K562 (cell line): Measurements from ENCODE around the gene IGSF21. TPM values are rescaled to one million over a fixed set of nuclear protein-coding genes. Genes with fewer than 3 reads are reported as not detected.

Source experiments
- ATAC-seq: fragments of 200-7000 bp; cut with Tn5 transposase; 3 replicates; pipeline ENCODE4 v1.9.1; 2020; ENCODE audit warnings: moderate library complexity
- BruUV-seq: library from RNA; stranded (reverse); fragments of 400-500 nt; replicated peaks from 2 replicates; lab custom pipeline; 2021; lab: Mats Ljungman, UMichigan
- CTCF ChIA-PET: fragments of 300-600 bp; formaldehyde crosslinking; extraction: SDS; loops from one replicate; lab custom pipeline; 2021; ENCODE audit warnings: low intra/inter-chr PET ratio; lab: Yijun Ruan, JAX
- POLR2A ChIA-PET: fragments of 300-600, 350-650 bp; sonication (Branson Sonifier 250); formaldehyde crosslinking; extraction: SDS; loops from one replicate; lab custom pipeline; 2021; ENCODE audit warnings: antibody characterized with exemption, inconsistent platforms; lab: Yijun Ruan, JAX
- DNase-seq, 4 experiments: peaks; one replicate each; pipeline versions ENCODE4 v3.0.0 to v3.0.0-alpha.2; 2011 to 2018; ENCODE audit warnings: low spot score in 3 of 4, mixed read lengths in 3 of 4; ENCODE audit errors: extremely low read depth in 1 of 4
- FAIRE-seq: peaks from 2 replicates; lab custom pipeline; 2011; peaks lifted over from hg19 to GRCh38; lab: Jason Lieb, UNC
- H2AFZ ChIP-seq: 2 replicates; pipeline ENCODE4 v1.6.0; 2011; ENCODE audit warnings: low read depth, low read length, control low read depth, inconsistent platforms
- H3K27ac ChIP-seq: fragments of 200-600 bp; 3 replicates; pipeline ENCODE4 v1.8.0; 2011; ENCODE audit warnings: low read depth, mild to moderate bottlenecking, control low read depth, inconsistent platforms, low read length, moderate library complexity, mixed read lengths; ENCODE audit errors: extremely low read depth
- H3K27me3 ChIP-seq, 2 experiments: fragments of 300-600 bp in 1 of 2; 2 replicates in 1 of 2; 3 replicates in 1 of 2; pipeline versions ENCODE4 v1.6.0 to v1.8.0; 2011; ENCODE audit warnings: inconsistent platforms in 2 of 2, low read length in 2 of 2, mild to moderate bottlenecking in 1 of 2, mixed read lengths in 1 of 2, moderate library complexity in 1 of 2; ENCODE audit not compliant: control insufficient read depth in 2 of 2, insufficient read depth in 2 of 2
- H3K36me3 ChIP-seq: fragments of 300-600 bp; 3 replicates; pipeline ENCODE4 v1.8.0; 2011; ENCODE audit warnings: mild to moderate bottlenecking, low read length, inconsistent platforms; ENCODE audit not compliant: control insufficient read depth, insufficient read depth
- H3K4me1 ChIP-seq, 2 experiments: fragments of 200-600 bp in 1 of 2; replicated peaks in 1 of 2; 2 replicates in 1 of 2; 3 replicates in 1 of 2; pipeline versions ENCODE4 v1.5.1 to v1.8.0; 2011; ENCODE audit warnings: inconsistent platforms in 2 of 2, low read length in 2 of 2, mild to moderate bottlenecking in 1 of 2, mixed read lengths in 1 of 2, moderate library complexity in 1 of 2; ENCODE audit not compliant: control insufficient read depth in 2 of 2, insufficient read depth in 2 of 2
- H3K4me2 ChIP-seq: 2 replicates; pipeline ENCODE4 v1.6.1; 2011; ENCODE audit warnings: low read length, control low read depth, inconsistent platforms, mixed read lengths; ENCODE audit not compliant: insufficient read depth
- H3K4me3 ChIP-seq: fragments of 200-600 bp; sonication (generic), shearing (Covaris generic); 2 replicates; pipeline ENCODE4 v1.5.1; 2016; ENCODE audit warnings: control low read depth, inconsistent platforms
- H3K79me2 ChIP-seq: fragments of 200-600 bp; 3 replicates; pipeline ENCODE4 v1.8.0; 2011; ENCODE audit warnings: low read length, inconsistent platforms; ENCODE audit not compliant: control insufficient read depth, insufficient read depth
- H3K9ac ChIP-seq, 2 experiments: 2 replicates each; pipeline versions ENCODE4 v1.6.0 to v1.6.1; 2011; ENCODE audit warnings: low read depth in 2 of 2, low read length in 2 of 2, control low read depth in 1 of 2, inconsistent platforms in 1 of 2, mild to moderate bottlenecking in 1 of 2, mixed read lengths in 1 of 2; ENCODE audit not compliant: insufficient read depth in 1 of 2
- H3K9me1 ChIP-seq: one replicate; pipeline ENCODE4 v1.6.0; 2011; ENCODE audit warnings: inconsistent platforms, mild to moderate bottlenecking, low read length, moderate library complexity; ENCODE audit not compliant: control insufficient read depth, insufficient read depth
- H3K9me3 ChIP-seq: replicated peaks from 2 replicates; pipeline ENCODE4 v1.5.1; 2011; ENCODE audit warnings: low read depth, low read length, inconsistent platforms; ENCODE audit not compliant: control insufficient read depth, insufficient read depth
- H4K20me1 ChIP-seq: replicated peaks from 2 replicates; pipeline ENCODE4 v1.6.1; 2011; ENCODE audit warnings: low read length, inconsistent platforms, mixed read lengths; ENCODE audit not compliant: control insufficient read depth, insufficient read depth
- ARID1B ChIP-seq: fragments of 450-650 bp; IDR thresholded peaks from 2 replicates; pipeline ENCODE4 v1.6.1; 2016; ENCODE audit warnings: antibody characterized with exemption, mild to moderate bottlenecking, inconsistent platforms
- C11orf30 ChIP-seq: fragments of 450-650 bp; IDR thresholded peaks from 2 replicates; pipeline ENCODE4 v1.6.1; 2016; ENCODE audit warnings: low read depth, mild to moderate bottlenecking
- CBFB ChIP-seq: sonication (generic); formaldehyde crosslinking; IDR thresholded peaks from 2 replicates; pipeline ENCODE4 v1.4.0; 2020; ENCODE audit warnings: mild to moderate bottlenecking, missing genetic modification reagents
- DACH1 ChIP-seq: fragments of 450-650 bp; IDR thresholded peaks from 2 replicates; pipeline ENCODE4 v1.6.1; 2018; ENCODE audit not compliant: partially characterized antibody
- HNRNPUL1 ChIP-seq: fragments of 200-400 bp; formaldehyde crosslinking; IDR thresholded peaks from 2 replicates; pipeline ENCODE4 v1.6.1; 2017; ENCODE audit warnings: low read length
- KLF6 ChIP-seq: fragments of 250-450 bp; sonication (Bioruptor Pico); IDR thresholded peaks from 2 replicates; pipeline ENCODE4 v1.4.0; 2020; ENCODE audit warnings: mild to moderate bottlenecking, moderate library complexity, borderline replicate concordance
- MBD2 ChIP-seq: sonication (generic); IDR thresholded peaks from 2 replicates; pipeline ENCODE4 v1.6.1; 2016; ENCODE audit warnings: low read depth, borderline replicate concordance
- NCOR1 ChIP-seq: fragments of 450-650 bp; IDR thresholded peaks from 2 replicates; pipeline ENCODE4 v1.6.1; 2016; ENCODE audit warnings: mild to moderate bottlenecking, moderate library complexity
- NR2C1 ChIP-seq, 2 experiments: fragments of 450-650 bp; IDR thresholded peaks; 2 replicates each; pipeline ENCODE4 v1.6.1; 2017; ENCODE audit warnings: mild to moderate bottlenecking in 2 of 2, antibody characterized with exemption in 1 of 2, inconsistent platforms in 1 of 2, missing compliant biosample characterization in 1 of 2, missing genetic modification characterization in 1 of 2
- SETDB1 ChIP-seq: IDR thresholded peaks from one replicate; pipeline ENCODE4 v1.6.1; 2012; ENCODE audit warnings: low read length, control low read depth, inconsistent platforms
- SMAD1 ChIP-seq: fragments of 150-350 bp; IDR thresholded peaks from 2 replicates; pipeline ENCODE4 v1.6.1; 2014; ENCODE audit warnings: low read length, low read depth; ENCODE audit not compliant: partially characterized antibody
- SMAD4 ChIP-seq: fragments of 250-450 bp; sonication (Bioruptor Pico); conservative IDR thresholded peaks from 2 replicates; pipeline ENCODE4 v1.8.0; 2021; ENCODE audit warnings: inconsistent platforms, mild to moderate bottlenecking, moderate library complexity
- SOX6 ChIP-seq: fragments of 450-650 bp; IDR thresholded peaks from 2 replicates; pipeline ENCODE4 v1.6.1; 2014; ENCODE audit warnings: mild to moderate bottlenecking
- ZBTB8A ChIP-seq: fragments of 450-650 bp; IDR thresholded peaks from 2 replicates; pipeline ENCODE4 v1.6.1; 2018; ENCODE audit warnings: mild to moderate bottlenecking, moderate library complexity; ENCODE audit not compliant: partially characterized antibody
- ZNF431 ChIP-seq: sonication (generic); formaldehyde crosslinking; IDR thresholded peaks from 2 replicates; pipeline ENCODE4 v1.8.0; 2022; ENCODE audit warnings: mild to moderate bottlenecking, missing genetic modification reagents
- ZNF551 ChIP-seq: fragments of 250-450 bp; sonication (Bioruptor Pico); IDR thresholded peaks from 2 replicates; pipeline ENCODE4 v1.5.0; 2021; ENCODE audit warnings: mild to moderate bottlenecking, moderate library complexity
- WGBS: fragments of 100-300 bp; shearing (Covaris generic); methylation state at CpG from one replicate; pipeline ENCODE4 v1.1.6; 2016; ENCODE audit warnings: low coverage, mixed read lengths; ENCODE audit not compliant: insufficient coverage; ENCODE audit errors: missing lambda C conversion rate; 5-methylcytosine and 5-hydroxymethylcytosine counted together
- in situ Hi-C: fragments of 300-500 bp; cut with MboI; formaldehyde crosslinking; loops from 4 replicates; pipeline ENCODE4 v1.15.0; 2018; ENCODE audit warnings: inconsistent platforms, mixed read lengths
- intact Hi-C: fragments of 100-400 bp; cut with micrococcal nuclease; formaldehyde crosslinking; loops from 2 replicates; pipeline ENCODE4 v1.14.2; 2022
- polyA plus RNA-seq, 8 experiments: library from polyadenylated mRNA; depleted of rRNA in 4 of 8; stranded (reverse) in 5 of 8; unstranded in 3 of 8; fragments of >200 nt; fragmentation: Nextera tagmentation in 2 of 8; fragmentation: Illumina TruSeq in 1 of 8; extraction: Ambion mirVana in 2 of 8; extraction: Trizol in 1 of 8; gene quantifications; 2 replicates each; pipeline versions ENCODE4 v1.2.1 to v1.2.3, GENCODE V29; 2011 to 2014; ENCODE audit warnings: inconsistent platforms in 1 of 8, missing spikeins in 1 of 8
- total RNA-seq, 7 experiments: library from RNA; depleted of rRNA in 6 of 7; stranded (reverse); fragments of >200 nt in 6 of 7; fragmentation: Illumina TruSeq in 2 of 7; extraction: Trizol in 2 of 7; gene quantifications; 2 replicates each; pipeline versions ENCODE4 v1.2.1 to v1.2.3, GENCODE V29; 2011 to 2021; ENCODE audit warnings: low replicate concordance in 1 of 7
- TF ChIP-seq, protein P1 (sequence below): sonication (generic); formaldehyde crosslinking; IDR thresholded peaks from 2 replicates; pipeline ENCODE4 v1.8.0; 2022; ENCODE audit warnings: mild to moderate bottlenecking, missing genetic modification reagents
- TF ChIP-seq, protein P2 (sequence below): fragments of 250-450 bp; sonication (Bioruptor Pico); IDR thresholded peaks from 2 replicates; pipeline ENCODE4 v1.8.0; 2022; ENCODE audit warnings: inconsistent platforms, mild to moderate bottlenecking, moderate library complexity, borderline replicate concordance
- TF ChIP-seq, protein P3 (sequence below): sonication (generic); IDR thresholded peaks from 2 replicates; pipeline ENCODE4 v1.6.1; 2016

Gene IGSF21
- total and polyA plus RNA-seq, 9 of the 15 experiments (the other 6 are each of a cell fraction or from before 2014, with no cell fraction given): not detected

DNA sequence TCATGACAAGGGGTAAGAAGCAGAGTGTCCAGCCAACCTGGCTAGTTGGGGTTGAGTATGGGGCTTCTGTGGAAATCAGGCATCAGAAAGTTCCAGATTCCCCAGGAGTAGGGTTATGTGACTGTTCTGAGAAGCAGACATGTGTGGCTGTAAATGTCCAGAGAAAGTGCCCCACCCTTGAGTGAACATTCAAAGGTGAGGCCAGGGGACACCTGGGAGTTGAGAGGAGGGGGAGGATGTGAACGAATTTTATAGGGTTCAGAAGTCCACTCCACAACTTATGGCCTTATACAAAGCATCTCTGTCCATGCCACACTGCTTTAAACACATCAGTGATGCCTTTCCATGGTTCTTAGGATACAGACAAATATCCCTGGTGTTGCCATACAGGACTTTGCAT, 133.3 kb downstream of the IGSF21 start (continued):
- TF ChIP-seq, protein P1, sequence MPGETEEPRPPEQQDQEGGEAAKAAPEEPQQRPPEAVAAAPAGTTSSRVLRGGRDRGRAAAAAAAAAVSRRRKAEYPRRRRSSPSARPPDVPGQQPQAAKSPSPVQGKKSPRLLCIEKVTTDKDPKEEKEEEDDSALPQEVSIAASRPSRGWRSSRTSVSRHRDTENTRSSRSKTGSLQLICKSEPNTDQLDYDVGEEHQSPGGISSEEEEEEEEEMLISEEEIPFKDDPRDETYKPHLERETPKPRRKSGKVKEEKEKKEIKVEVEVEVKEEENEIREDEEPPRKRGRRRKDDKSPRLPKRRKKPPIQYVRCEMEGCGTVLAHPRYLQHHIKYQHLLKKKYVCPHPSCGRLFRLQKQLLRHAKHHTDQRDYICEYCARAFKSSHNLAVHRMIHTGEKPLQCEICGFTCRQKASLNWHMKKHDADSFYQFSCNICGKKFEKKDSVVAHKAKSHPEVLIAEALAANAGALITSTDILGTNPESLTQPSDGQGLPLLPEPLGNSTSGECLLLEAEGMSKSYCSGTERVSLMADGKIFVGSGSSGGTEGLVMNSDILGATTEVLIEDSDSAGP (CRISPR knock-in tag): no peak
- TF ChIP-seq ZNF551 (CRISPR knock-in tag) (no peak), SMAD1 (no peak), NCOR1 (no peak), SOX6 (no peak)
- TF ChIP-seq, protein P2, sequence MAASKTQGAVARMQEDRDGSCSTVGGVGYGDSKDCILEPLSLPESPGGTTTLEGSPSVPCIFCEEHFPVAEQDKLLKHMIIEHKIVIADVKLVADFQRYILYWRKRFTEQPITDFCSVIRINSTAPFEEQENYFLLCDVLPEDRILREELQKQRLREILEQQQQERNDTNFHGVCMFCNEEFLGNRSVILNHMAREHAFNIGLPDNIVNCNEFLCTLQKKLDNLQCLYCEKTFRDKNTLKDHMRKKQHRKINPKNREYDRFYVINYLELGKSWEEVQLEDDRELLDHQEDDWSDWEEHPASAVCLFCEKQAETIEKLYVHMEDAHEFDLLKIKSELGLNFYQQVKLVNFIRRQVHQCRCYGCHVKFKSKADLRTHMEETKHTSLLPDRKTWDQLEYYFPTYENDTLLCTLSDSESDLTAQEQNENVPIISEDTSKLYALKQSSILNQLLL: no peak
- TF ChIP-seq, protein P3, sequence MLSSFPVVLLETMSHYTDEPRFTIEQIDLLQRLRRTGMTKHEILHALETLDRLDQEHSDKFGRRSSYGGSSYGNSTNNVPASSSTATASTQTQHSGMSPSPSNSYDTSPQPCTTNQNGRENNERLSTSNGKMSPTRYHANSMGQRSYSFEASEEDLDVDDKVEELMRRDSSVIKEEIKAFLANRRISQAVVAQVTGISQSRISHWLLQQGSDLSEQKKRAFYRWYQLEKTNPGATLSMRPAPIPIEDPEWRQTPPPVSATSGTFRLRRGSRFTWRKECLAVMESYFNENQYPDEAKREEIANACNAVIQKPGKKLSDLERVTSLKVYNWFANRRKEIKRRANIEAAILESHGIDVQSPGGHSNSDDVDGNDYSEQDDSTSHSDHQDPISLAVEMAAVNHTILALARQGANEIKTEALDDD: no peak
- TF ChIP-seq, all 486 proteins: peak for 0

DNA sequence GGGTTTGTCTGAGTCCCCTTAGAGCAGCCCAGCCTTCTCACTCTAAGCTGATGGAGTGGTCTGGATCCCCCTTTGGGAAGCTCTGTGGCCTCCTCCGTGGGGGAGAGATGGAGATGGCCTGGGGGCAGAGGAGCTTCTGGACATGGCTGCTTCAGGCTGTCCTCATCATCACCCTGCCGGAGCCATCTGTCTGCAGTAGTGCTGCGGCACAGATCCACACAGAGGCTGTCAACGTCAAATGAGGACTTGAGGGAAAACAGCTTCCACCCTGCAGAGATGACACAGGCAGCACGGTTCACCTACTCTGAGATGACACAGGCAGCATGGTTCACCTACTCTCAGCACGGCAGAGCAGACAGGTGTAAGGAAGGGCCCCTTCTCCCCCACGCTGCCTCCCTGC, 134.3 kb downstream of the IGSF21 start:
- Histone ChIP-seq H3K27ac (no peak overlapping the region), H3K79me2 (no peaks in the 10 kb centered on the region), H4K20me1 (peaks cover 5% of the 10 kb centered on the region; the same call in 1 of the 2 replicates), H3K9me3 (no peaks in the 10 kb centered on the region), H3K4me1 (no peaks in the 10 kb centered on the region; a peak in 2 of 5 replicates), H3K4me3 (no peak overlapping the region), H3K27me3 (no peaks in the 10 kb centered on the region), H3K4me2 (no peak overlapping the region), H3K9me1 (no peaks in the 10 kb centered on the region), H3K9ac (no peak overlapping the region), H2AFZ (no peak overlapping the region), H3K36me3 (no peaks in the 10 kb centered on the region)
- TF ChIP-seq C11orf30 (no peak), KLF6 (no peak), ARID1B (no peak), DACH1 (no peak), SMAD4 (CRISPR knock-in tag) (no peak), NR2C1 (IDR thresholded peaks at IDR 0.05) (no peak), NR2C1 (tag; IDR thresholded peaks at IDR 0.05) (no peak), ZNF431 (CRISPR knock-in tag) (no peak), CBFB (CRISPR knock-in tag) (no peak), MBD2 (no peak), ZBTB8A (no peak), HNRNPUL1 (no peak), SETDB1 (no peak)
- ChIA-PET POLR2A (no interaction called here), CTCF (no interaction called here)
- FAIRE-seq (no peak), DNase-seq (no peak), ATAC-seq (no peak)
- in situ Hi-C loops (no loop called here), intact Hi-C loops (no loop called here)
- whole genome bisulfite sequencing: 2% methylated on average over 7 of the region's 7 CpGs
- BruUV-seq: no TSS peak
